Measurements from ENCODE around the gene NHLRC4.

DNA sequence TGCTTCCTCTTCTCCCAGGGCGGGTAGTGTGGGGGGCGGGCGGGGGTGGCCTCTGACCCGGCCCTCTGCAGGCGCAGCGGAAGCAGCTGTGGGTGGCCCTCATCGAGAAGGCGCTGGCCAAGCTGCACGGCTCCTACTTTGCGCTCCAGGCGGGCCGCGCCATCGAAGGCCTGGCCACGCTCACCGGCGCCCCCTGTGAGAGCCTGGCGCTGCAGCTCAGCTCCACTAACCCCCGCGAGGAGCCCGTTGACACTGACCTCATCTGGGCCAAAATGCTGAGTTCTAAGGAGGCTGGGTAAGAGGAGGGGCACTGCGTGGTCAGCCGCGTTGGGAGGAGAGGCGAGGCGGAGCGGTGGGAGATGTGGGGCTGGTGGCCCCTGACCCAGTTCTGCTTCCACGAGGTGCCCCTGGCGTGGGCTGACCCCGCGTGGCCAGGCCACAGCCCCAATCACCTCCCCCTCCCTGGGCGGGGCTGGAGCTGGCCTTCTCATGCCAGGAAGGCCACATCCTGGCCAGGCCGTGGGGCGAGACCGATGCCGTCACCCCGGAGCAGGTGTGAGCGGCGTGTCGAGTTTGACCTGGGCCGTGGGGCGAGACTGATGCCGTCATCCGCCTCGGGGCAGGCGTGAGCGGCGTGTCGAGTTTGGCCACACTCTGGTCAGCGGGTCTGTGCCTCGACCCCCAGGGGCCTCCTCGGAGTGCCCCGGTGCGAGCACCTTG, 17.1 kb upstream of the NHLRC4 start:
- no peak for TF ChIP-seq TAF1 (IDR thresholded peaks at IDR 0.05; ENCODE audit: low read depth, low read length)
- no peak for TF ChIP-seq POLR2AphosphoS5 (IDR thresholded peaks at IDR 0.05; ENCODE audit: low read depth, low read length)
- no peak for TF ChIP-seq POLR2A (IDR thresholded peaks at IDR 0.05; ENCODE audit: low read depth, low read length)
- TF ChIP-seq SPI1 (IDR thresholded peaks at IDR 0.05; ENCODE audit: low read depth, low read length), result no peak
- TF ChIP-seq PAX5 (IDR thresholded peaks at IDR 0.05; ENCODE audit: insufficient read depth, low read length, severe bottlenecking), result no peak
